Measurements from ENCODE around the gene RSPRY1.

Gene RSPRY1

DNA sequence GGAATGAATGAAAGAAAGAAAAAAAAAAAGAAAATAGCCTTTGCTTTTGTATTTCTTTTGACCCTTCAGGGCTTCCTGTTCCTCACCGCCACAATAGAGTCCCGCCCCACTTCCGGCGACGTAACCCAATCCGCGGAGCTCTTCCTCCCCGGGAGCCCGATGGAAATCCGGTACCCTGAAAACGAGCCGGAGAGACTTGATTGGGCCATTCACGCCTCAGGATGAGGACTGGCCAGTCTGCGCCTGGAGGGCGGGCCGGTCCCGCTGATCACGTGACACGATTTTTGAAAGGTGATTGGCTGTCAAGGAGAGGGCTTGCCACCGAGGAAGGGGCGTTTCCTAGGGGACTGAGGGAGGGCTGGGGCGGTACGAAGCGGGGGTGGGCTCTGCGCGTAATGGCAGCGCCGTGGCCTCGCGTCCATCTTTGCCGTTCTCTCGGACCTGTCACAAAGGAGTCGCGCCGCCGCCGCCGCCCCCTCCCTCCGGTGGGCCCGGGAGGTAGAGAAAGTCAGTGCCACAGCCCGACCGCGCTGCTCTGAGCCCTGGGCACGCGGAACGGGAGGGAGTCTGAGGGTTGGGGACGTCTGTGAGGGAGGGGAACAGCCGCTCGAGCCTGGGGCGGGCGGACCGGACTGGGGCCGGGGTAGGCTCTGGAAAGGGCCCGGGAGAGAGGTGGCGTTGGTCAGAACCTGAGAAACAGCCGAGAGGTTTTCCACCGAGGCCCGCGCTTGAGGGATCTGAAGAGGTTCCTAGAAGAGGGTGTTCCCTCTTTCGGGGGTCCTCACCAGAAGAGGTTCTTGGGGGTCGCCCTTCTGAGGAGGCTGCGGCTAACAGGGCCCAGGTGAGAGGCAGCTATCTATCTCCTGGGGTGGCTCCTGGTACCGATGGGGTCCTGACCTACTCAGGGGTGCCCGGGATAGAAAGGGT lies at the start of gene RSPRY1, which contains the start of gene PSME3IP1:
TSS of gene RSPRY1 (plus strand) at position 385 of the 927 bp plus-strand sequence. CDS start 18,330 bp downstream, outside the sequence.
TSS of gene PSME3IP1 (minus strand) at position 95 of the 927 bp plus-strand sequence. CDS start 12,185 bp downstream, outside the sequence.
- Histone ChIP-seq H3K4me3 (peak within 1 kb of the TSS; percentile 91), H3K27me3 (ENCODE audit: low read depth) (no peaks in the 10 kb centered on the region), H3K4me1 (peaks cover 14% of the 10 kb centered on the region), H3K36me3 (replicated peaks) (0 out of 2 replicates have a peak, but pooled peaks cover 5% of the 10 kb centered on the region), H3K9me3 (no peaks in the 10 kb centered on the region)
- in situ Hi-C loops (cut with MboI; ENCODE audit: low sequenced_read_pairs): no loop called here
- peak; percentile 96 to 99 for DNase-seq (ENCODE audit: low spot score in 2 of 2)

DNA sequence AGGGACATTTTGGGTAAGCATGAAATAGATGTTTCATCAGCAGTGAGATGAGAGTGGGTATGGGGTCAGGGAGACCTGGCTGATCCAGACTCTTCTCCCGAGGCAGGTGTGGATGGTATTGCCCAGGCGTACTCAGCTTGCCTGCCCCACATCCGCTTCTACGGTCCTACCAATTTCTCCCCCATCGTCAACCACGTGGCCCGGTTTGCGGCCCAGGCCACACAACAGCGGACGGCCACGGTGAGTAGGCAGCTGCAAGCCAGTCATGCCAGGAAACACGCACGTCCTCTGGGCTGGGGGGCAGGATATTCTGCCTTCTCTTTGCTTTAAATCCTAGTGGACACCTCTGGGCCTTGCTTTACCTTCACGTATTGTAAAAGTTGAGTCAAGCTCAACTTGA lies 49.1 kb upstream of the RSPRY1 start:
- no peaks in the 10 kb centered on the region for H3K36me3 ChIP-seq (replicated peaks)
- in situ Hi-C loops (cut with MboI; ENCODE audit: low sequenced_read_pairs): no loop called here
- H3K4me3 ChIP-seq: no peak overlapping the region
- no peak for DNase-seq (ENCODE audit: low spot score in 2 of 2)
- no peaks in the 10 kb centered on the region for H3K9me3 ChIP-seq
- no peaks in the 10 kb centered on the region for H3K4me1 ChIP-seq
- no peaks in the 10 kb centered on the region for H3K27me3 ChIP-seq (ENCODE audit: low read depth)

DNA sequence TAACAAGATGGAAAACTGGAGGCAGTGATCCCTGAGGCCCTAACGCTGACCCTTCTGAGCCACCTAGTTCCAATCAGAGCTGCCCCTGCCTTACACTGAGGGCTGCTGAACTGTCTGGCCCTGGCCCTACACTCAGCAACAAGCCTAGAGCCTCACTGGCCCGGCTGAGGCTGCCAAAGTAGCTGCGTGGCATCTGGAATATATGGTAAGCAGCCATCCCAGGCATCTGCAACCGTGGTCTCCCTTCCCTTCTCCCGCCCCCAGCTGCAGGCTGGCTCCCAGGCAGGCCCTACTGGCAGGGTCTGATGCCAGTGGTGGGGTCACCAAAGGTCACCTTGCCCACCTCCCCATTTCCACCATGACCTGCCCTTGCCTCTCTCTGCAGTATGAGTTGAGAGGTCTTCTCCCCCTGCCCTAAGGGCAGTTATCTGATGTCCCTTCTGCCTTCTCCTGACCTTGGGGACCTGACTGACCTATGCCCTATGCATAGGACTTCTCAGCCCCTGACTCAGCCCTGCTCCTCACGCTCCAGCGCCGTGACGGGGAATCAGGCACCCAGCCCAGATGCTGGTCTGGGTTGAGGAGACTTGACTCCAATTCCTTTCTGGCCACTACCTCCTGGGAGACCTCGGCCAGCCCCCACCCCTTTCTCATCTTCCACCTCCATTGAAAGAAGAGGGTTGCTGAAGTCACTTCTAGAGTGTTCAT lies 48.4 kb upstream of the RSPRY1 start:
- DNase-seq (ENCODE audit: low spot score in 2 of 2): no peak
- Histone ChIP-seq H3K4me1 (no peaks in the 10 kb centered on the region), H3K4me3 (no peak overlapping the region), H3K9me3 (no peaks in the 10 kb centered on the region), H3K36me3 (replicated peaks) (no peaks in the 10 kb centered on the region), H3K27me3 (ENCODE audit: low read depth) (no peaks in the 10 kb centered on the region)
- in situ Hi-C loops (cut with MboI; ENCODE audit: low sequenced_read_pairs): no loop called here

DNA sequence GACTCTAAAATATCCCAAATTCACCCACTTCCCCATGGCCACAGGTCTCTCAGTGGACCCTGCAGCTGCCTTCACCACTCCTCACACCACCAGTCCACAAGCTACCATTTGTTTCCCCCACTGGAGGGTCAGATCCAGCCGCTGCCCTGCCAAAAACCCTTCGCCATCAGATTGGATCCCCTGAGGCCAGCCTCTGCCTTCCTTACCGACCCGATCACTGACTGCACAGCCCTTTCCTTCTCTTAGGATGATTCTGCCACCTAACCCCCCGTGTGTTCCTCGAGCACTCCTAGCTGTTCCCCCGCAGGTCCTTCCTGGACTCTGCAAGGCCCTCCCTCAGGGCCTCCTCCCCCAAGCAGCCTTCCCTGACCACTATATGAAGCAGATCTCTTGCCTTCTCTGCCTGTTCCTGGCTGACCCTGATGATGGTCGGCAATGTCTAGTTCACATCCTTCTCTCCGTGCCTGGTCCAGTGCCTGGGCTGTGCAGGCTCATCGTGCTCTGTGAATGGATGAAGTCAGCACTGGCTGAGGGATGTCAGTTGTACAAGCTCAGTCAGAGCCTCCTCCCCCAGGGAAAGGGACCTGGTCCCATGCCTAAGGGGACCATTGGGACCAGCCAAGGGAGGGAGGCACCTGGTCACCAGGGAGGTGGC lies 47.7 kb upstream of the RSPRY1 start:
- Histone ChIP-seq H3K4me3 (no peak overlapping the region), H3K9me3 (no peaks in the 10 kb centered on the region), H3K36me3 (replicated peaks) (no peaks in the 10 kb centered on the region), H3K27me3 (ENCODE audit: low read depth) (no peaks in the 10 kb centered on the region), H3K4me1 (no peaks in the 10 kb centered on the region)
- DNase-seq (ENCODE audit: low spot score in 2 of 2): no peak
- in situ Hi-C loops (cut with MboI; ENCODE audit: low sequenced_read_pairs): no loop called here

DNA sequence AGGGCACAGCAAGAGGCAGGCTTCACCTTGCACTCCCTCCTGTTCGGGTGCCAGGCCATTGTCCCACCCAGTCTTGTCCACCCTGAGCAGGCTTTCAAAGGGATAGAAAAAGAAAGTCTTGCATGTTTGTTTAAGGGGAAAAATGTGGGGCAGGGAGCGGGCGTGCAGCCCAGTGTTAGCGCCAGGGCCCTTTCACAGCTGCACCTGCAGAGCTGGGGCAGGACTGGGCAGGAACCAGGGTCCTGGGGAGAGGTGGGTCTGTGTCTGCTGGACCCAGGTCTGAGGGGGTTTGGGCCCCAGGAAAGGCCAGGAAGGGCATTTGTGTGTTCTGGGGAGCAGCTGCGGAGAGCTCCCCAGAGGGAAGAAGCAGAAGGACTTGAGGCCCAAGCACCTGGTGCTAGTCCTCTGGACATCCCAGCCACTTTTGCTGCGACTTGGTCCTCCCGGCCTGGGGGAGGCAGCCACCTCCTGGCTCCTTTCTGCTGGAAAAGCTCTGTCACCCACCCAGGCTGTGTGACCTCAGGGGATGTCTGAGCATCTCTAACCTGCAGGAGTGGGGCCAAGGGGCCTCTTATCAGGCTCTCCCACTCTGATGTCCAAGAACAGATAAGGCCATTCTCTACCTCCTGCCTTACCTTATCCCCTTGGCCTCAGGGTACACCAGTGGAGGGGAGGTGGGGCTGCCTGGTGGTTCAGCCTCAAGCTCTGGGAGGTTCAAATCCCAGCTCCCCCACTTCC lies 45.0 kb upstream of the RSPRY1 start:
- no peak for DNase-seq (ENCODE audit: low spot score in 2 of 2)
- in situ Hi-C loops (cut with MboI; ENCODE audit: low sequenced_read_pairs): no loop called here
- H3K9me3 ChIP-seq: no peaks in the 10 kb centered on the region
- H3K27me3 ChIP-seq (ENCODE audit: low read depth): no peaks in the 10 kb centered on the region
- H3K4me1 ChIP-seq: no peaks in the 10 kb centered on the region
- H3K36me3 ChIP-seq (replicated peaks): no peaks in the 10 kb centered on the region
- no peak overlapping the region for H3K4me3 ChIP-seq

DNA sequence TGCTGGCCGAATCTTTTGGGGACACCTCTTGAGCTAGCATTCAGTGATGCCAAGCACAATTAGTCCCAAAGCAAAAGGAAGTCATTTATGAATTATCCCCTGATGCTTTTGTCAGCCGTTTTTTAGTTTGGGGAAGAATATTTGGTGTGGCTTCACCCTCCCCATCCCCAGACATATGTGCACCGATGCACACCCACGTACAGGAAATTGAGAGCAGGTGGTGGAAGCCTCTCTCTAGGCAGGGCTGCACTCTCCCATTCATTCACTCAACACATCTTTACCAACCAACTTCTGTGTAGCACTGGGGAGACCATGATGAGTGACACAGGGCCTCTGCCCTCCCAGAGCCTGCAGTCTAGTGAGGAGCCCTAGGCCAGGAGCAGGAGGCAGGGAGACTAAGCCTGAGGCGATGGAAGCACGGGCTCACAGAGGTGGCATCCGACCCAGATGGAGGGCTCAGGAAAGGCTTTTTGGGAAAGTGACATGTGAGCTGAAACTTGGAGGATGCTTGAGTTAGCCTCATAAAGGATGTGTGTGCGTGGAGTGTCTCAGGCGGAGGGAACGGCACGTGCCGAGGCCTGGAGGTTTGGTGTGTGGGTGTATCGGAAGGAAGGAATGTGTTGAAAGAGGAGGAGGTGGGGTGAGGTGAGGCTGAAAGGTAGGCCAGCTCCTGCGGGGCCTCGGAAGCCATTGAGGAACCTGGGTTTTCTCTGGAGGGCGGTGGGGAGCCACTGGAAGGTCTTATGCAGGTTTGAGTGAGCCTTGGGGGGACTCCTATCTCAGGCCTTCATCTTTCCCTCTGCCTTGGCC lies 44.1 kb upstream of the RSPRY1 start:
- no peak for DNase-seq (ENCODE audit: low spot score in 2 of 2)
- Histone ChIP-seq H3K9me3 (no peaks in the 10 kb centered on the region), H3K27me3 (ENCODE audit: low read depth) (no peaks in the 10 kb centered on the region), H3K36me3 (replicated peaks) (no peaks in the 10 kb centered on the region), H3K4me3 (no peak overlapping the region), H3K4me1 (no peaks in the 10 kb centered on the region)
- in situ Hi-C loops (cut with MboI; ENCODE audit: low sequenced_read_pairs): no loop called here

DNA sequence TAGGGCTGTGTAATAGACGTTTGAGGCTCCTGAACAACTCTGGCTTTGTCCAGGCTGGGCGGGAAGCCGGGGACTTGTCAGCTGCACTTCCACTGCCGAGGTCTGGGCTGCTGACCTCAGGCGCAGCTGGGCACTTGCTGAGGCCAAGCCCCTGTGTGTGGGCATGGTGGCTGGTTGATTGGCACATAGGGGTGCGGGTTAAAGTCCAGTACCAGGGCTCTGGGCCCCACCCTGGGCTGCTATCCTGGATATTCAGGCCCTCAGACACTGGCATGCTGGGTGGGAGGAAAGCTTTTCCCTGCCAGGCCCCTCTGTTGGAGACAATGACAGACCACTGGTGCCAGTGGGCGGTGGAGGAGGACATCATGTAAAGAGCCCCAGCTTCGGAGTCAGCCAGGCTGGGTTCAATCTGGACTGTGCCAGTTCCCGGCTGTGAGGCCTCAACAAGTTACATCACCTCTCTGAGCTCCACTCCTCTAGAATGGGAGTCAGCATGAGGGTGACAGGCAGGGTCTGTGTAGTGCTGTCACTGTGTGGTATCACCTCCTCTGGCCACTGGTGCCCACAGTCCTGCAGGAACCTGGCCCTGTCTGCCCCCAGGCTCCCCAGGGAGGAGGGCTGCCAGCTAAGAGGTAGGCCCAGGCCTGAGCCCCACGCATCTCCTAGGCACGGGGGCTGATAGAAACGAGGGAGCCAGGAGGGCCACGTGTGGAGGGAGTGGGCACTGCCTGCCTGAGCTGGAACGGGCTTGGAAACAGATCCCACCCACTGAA lies 42.8 kb upstream of the RSPRY1 start:
- Histone ChIP-seq H3K27me3 (ENCODE audit: low read depth) (no peaks in the 10 kb centered on the region), H3K36me3 (replicated peaks) (no peaks in the 10 kb centered on the region), H3K4me3 (no peak overlapping the region), H3K4me1 (no peaks in the 10 kb centered on the region), H3K9me3 (no peaks in the 10 kb centered on the region)
- in situ Hi-C loops (cut with MboI; ENCODE audit: low sequenced_read_pairs): no loop called here
- DNase-seq (ENCODE audit: low spot score in 2 of 2): no peak

DNA sequence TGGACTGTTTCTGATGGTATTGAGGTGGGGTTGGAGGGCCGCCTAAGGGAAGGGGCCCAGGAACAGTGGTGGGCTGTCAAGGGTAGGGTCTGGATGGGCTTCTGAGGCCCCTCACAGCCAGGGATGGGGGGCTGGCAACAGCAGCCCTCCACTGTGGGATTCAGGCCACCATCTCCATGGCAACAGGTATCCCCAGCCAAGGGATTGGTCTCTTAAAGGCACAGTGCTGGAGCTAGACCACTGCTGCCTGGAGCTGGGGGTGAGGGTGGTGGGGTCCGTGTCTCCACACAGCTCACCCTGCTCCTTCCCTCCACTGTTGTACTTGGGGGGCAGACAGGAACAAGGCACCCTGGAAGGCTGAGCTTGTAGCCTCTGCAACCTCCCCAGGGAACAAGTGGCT lies 42.1 kb upstream of the RSPRY1 start:
- in situ Hi-C loops (cut with MboI; ENCODE audit: low sequenced_read_pairs): no loop called here
- Histone ChIP-seq H3K27me3 (ENCODE audit: low read depth) (no peaks in the 10 kb centered on the region), H3K4me1 (no peaks in the 10 kb centered on the region), H3K36me3 (replicated peaks) (no peaks in the 10 kb centered on the region), H3K9me3 (no peaks in the 10 kb centered on the region), H3K4me3 (no peak overlapping the region)
- DNase-seq (ENCODE audit: low spot score in 2 of 2): no peak

DNA sequence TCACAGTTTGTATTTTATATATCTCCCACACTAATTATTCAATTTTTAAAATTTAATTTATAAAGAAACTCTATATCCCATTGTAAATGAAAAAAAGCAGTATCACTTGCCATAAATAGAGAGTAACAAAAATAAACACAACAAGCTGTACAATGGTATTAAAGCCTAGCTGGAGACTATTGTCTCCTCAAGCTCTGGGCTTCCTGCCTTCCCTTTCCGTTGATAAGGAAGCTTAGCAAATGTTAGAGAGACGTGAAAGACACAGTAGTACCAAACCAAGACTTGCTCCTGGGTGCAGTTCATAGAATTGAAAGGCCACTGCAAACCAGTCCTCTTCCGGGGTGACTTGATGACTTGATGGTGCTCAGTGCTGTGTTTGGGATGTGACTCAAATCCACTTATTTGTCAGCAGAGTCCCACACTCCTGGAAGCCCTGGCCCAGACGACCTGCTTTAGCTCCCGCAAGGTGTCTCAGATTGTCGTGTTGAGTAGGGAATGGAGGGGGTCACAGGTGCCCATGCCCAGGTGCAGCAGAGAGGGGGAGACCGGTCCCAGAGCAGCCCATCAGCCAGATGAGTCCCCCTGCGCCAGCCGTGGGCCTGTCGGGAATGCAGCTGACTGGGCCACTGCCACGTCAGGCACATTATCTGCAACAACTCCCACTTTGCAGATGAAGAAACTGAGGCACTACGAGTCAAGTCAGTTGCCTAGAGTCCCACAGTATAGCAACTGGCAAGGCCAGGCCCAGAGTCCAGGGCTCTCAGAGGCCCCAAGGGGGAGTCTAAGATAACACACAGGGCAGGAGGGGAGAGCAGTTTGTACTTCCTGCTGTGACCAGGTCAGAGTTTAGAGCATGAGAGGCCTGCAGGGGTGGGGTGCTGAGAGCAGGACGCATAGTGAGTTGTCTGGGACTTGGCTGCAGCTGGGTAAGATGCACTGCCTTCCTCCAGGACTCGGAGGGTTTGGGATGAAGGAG lies 40.8 kb upstream of the RSPRY1 start:
- no peak overlapping the region for H3K4me3 ChIP-seq
- in situ Hi-C loops (cut with MboI; ENCODE audit: low sequenced_read_pairs): no loop called here
- no peaks in the 10 kb centered on the region for H3K4me1 ChIP-seq
- no peaks in the 10 kb centered on the region for H3K9me3 ChIP-seq
- no peaks in the 10 kb centered on the region for H3K36me3 ChIP-seq (replicated peaks)
- no peaks in the 10 kb centered on the region for H3K27me3 ChIP-seq (ENCODE audit: low read depth)
- DNase-seq (ENCODE audit: low spot score in 2 of 2): no peak

DNA sequence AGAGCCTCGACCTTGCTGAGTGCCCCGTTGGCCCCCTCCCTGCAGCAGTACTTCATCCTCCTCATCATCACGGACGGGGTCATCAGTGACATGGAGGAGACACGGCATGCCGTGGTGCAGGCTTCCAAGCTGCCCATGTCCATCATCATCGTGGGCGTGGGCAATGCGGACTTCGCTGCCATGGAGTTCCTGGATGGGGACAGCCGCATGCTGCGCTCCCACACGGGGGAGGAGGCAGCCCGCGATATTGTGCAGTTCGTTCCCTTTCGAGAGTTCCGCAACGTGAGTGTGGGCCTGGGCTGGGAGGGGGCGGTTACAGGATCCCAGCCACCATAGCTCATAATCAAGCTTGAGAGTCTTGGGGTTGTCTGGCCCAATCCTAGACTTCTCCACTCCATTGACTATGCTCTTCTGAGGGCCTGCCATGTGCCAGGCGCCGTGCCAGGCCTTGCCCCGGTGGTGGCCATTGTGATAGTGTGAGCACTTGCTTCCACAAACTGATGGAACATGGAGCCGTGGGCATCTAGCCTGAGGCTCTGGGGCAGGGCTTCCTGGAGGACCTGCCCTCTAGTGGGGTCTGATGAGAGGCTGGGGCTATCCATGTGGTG lies 40.0 kb upstream of the RSPRY1 start:
- Histone ChIP-seq H3K36me3 (replicated peaks) (no peaks in the 10 kb centered on the region; the same call in 1 of the 2 replicates), H3K4me3 (no peak overlapping the region), H3K9me3 (no peaks in the 10 kb centered on the region), H3K4me1 (no peaks in the 10 kb centered on the region), H3K27me3 (ENCODE audit: low read depth) (no peaks in the 10 kb centered on the region)
- in situ Hi-C loops (cut with MboI; ENCODE audit: low sequenced_read_pairs): no loop called here
- no peak for DNase-seq (ENCODE audit: low spot score in 2 of 2)

DNA sequence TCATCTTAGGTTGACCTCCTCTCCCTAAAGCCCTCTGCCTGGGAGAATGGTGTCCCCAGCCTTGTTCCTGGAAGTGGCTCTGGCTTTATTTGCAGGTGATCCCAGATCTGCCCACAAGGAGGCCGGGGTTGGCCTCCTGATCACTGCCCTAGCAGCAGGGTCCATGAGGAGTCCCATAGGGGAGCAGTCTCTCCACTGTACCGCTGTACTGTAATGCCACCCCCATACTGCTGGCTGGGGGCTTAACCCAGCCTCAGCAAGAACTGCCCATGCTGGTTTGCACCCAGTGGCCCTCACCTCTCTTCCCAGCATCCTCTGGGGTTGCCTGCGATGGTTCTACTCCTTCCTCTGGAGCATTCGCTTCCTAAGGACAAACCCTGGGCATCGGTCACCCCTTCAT lies 39.4 kb upstream of the RSPRY1 start:
- in situ Hi-C loops (cut with MboI; ENCODE audit: low sequenced_read_pairs): no loop called here
- H3K9me3 ChIP-seq: no peaks in the 10 kb centered on the region
- no peaks in the 10 kb centered on the region for H3K4me1 ChIP-seq
- no peaks in the 10 kb centered on the region for H3K27me3 ChIP-seq (ENCODE audit: low read depth)
- H3K4me3 ChIP-seq: no peak overlapping the region
- H3K36me3 ChIP-seq (replicated peaks): no peaks in the 10 kb centered on the region; the same call in 1 of the 2 replicates
- peak in 1 of 2 experiments; percentile 39 for DNase-seq (ENCODE audit: low spot score in 2 of 2)
